Activated T-cell treated with anti-CD3 and anti-CD28 coated beads, Interleukin-2, amount 50 U/mL, for 72 hours (primary cell): Measurements from ENCODE around the gene HUWE1. TPM values are rescaled to one million over a fixed set of nuclear protein-coding genes. Genes with fewer than 3 reads are reported as not detected.
"Not testable (repeated sequence)": the region's sequence is repeated elsewhere in the genome, so short reads cannot be mapped to it uniquely, and the experiment has no call there.

Source experiments
- ATAC-seq, 2 donors: fragments of 150-1000 bp; cut with Tn5 transposase; replicated peaks in 1 of 2; 2 replicates each; pipeline ENCODE4 v1.10.0; 2021; ENCODE audit warnings: moderate library complexity in 2 of 2, mild to moderate bottlenecking in 1 of 2
- DNase-seq, 2 donors: peaks; one replicate each; pipeline ENCODE4 v3.0.0; 2021 to 2022; ENCODE audit warnings: mixed read lengths in 1 of 2
- H3K27ac Mint-ChIP-seq: one replicate; pipeline ENCODE4 v1.8.0; 2022; ENCODE audit warnings: mild to moderate bottlenecking, moderate library complexity, mixed read lengths
- H3K27me3 Mint-ChIP-seq: one replicate; pipeline ENCODE4 v1.8.0; 2022; ENCODE audit warnings: low read depth, mixed read lengths
- H3K36me3 Mint-ChIP-seq, 2 donors: one replicate each; pipeline ENCODE4 v1.8.0; 2022; ENCODE audit warnings: mixed read lengths in 2 of 2, mild to moderate bottlenecking in 1 of 2; ENCODE audit not compliant: insufficient read depth in 2 of 2
- H3K4me1 Mint-ChIP-seq: one replicate; pipeline ENCODE4 v1.8.0; 2022; ENCODE audit warnings: low read depth, mixed read lengths
- H3K4me3 Mint-ChIP-seq, 2 donors: one replicate each; pipeline ENCODE4 v1.8.0; 2022; ENCODE audit warnings: mild to moderate bottlenecking in 2 of 2, mixed read lengths in 2 of 2, moderate library complexity in 2 of 2
- H3K9me3 Mint-ChIP-seq, 2 donors: one replicate each; pipeline ENCODE4 v1.8.0; 2022; ENCODE audit warnings: mixed read lengths in 2 of 2
- total RNA-seq, 2 donors: library from RNA; stranded (reverse); gene quantifications; one replicate each; pipeline ENCODE4 v1.2.3, GENCODE V29; 2022

Gene HUWE1
- total RNA-seq: 100 to 1,000 TPM; 608 to 684 TPM

- Mint-ChIP-seq H3K4me1 (peaks cover 25% of the 10 kb centered on the region), H3K27ac (peak within 1 kb of the TSS; percentile 98), H3K36me3 (peaks cover 24 to 35% of the 10 kb centered on the region in 2 donors), H3K4me3 (peak within 1 kb of the TSS; percentile 81 to 99), H3K27me3 (peaks cover 20% of the 10 kb centered on the region), H3K9me3 (no peaks in the 10 kb centered on the region)
- ATAC-seq: peak; percentile 49 to 53
- peak; percentile 87 to 88 for DNase-seq
These were observed at the start of gene HUWE1 for GRCh38 chrX:53686151-53686885. Gene HUWE1 (minus strand): TSS chrX:53686719. CDS start chrX:53654107, 32,612 bp downstream.

GRCh38 chrX:53732797-53733196, 46.3 kb upstream of the HUWE1 start:
- H3K36me3 Mint-ChIP-seq: peaks cover 12 to 15% of the 10 kb centered on the region in 2 donors
- H3K27ac Mint-ChIP-seq: peak overlapping the region; percentile 96
- peak; percentile 47 to 65 for DNase-seq
- peaks cover 83% of the 10 kb centered on the region for H3K4me1 Mint-ChIP-seq
- peak; percentile 91 to 93 for ATAC-seq
- H3K4me3 Mint-ChIP-seq: peak overlapping the region; percentile 76 to 78
- peaks cover 0 to 2% of the 10 kb centered on the region in 2 donors for H3K9me3 Mint-ChIP-seq
- H3K27me3 Mint-ChIP-seq: peaks cover 17% of the 10 kb centered on the region

GRCh38 chrX:53729751-53730150, 43.2 kb upstream of the HUWE1 start:
- Mint-ChIP-seq H3K4me3 (no peak overlapping the region), H3K27me3 (no peaks in the 10 kb centered on the region), H3K9me3 (peaks cover 0 to 2% of the 10 kb centered on the region in 2 donors), H3K27ac (peak overlapping the region; percentile 93), H3K36me3 (peaks cover 0 to 6% of the 10 kb centered on the region in 2 donors), H3K4me1 (peaks cover 73% of the 10 kb centered on the region)
- ATAC-seq: no peak
- no peak for DNase-seq

GRCh38 chrX:53728506-53728905, 42.0 kb upstream of the HUWE1 start:
- peaks cover 0 to 2% of the 10 kb centered on the region in 2 donors for H3K9me3 Mint-ChIP-seq
- peak overlapping the region in 1 of 2 donors; percentile 31 for H3K4me3 Mint-ChIP-seq
- DNase-seq: no peak
- H3K4me1 Mint-ChIP-seq: peaks cover 64% of the 10 kb centered on the region
- peak overlapping the region; percentile 77 for H3K27ac Mint-ChIP-seq
- H3K36me3 Mint-ChIP-seq: peaks cover 4 to 16% of the 10 kb centered on the region in 2 donors
- ATAC-seq: no peak
- H3K27me3 Mint-ChIP-seq: peaks cover 5% of the 10 kb centered on the region

GRCh38 chrX:53724872-53725271, 38.4 kb upstream of the HUWE1 start:
- Mint-ChIP-seq H3K9me3 (peaks cover 0 to 2% of the 10 kb centered on the region in 2 donors), H3K36me3 (peaks cover 5 to 17% of the 10 kb centered on the region in 2 donors), H3K27ac (no peak overlapping the region), H3K4me3 (peak overlapping the region in 1 of 2 donors; percentile 18), H3K4me1 (peaks cover 42% of the 10 kb centered on the region), H3K27me3 (peaks cover 7% of the 10 kb centered on the region)
- DNase-seq (no peak), ATAC-seq (no peak)

- H3K27me3 Mint-ChIP-seq: peaks cover 7% of the 10 kb centered on the region
- peak overlapping the region; percentile 69 for H3K27ac Mint-ChIP-seq
- H3K4me3 Mint-ChIP-seq: peak overlapping the region in 1 of 2 donors; percentile 37
- H3K4me1 Mint-ChIP-seq: peaks cover 43% of the 10 kb centered on the region
- ATAC-seq: no peak
- H3K36me3 Mint-ChIP-seq: peaks cover 6 to 17% of the 10 kb centered on the region in 2 donors
- no peak for DNase-seq
- peaks cover 0 to 2% of the 10 kb centered on the region in 2 donors for H3K9me3 Mint-ChIP-seq
These were observed 36.9 kb upstream of the HUWE1 start for GRCh38 chrX:53723381-53723780.

GRCh38 chrX:53721610-53722009, 35.1 kb upstream of the HUWE1 start:
- not testable (repeated sequence) for H3K27ac Mint-ChIP-seq, ATAC-seq, H3K27me3 Mint-ChIP-seq, DNase-seq, H3K9me3 Mint-ChIP-seq
- Mint-ChIP-seq H3K4me1 (peaks cover 48% of the 10 kb centered on the region), H3K36me3 (peaks cover 8 to 17% of the 10 kb centered on the region in 2 donors), H3K4me3 (peak overlapping the region in 1 of 2 donors; percentile 56)

GRCh38 chrX:53719666-53720065, 33.1 kb upstream of the HUWE1 start:
- peaks cover 9 to 12% of the 10 kb centered on the region in 2 donors for H3K36me3 Mint-ChIP-seq
- H3K27ac Mint-ChIP-seq: peak overlapping the region; percentile 52
- not testable (repeated sequence) for H3K27me3 Mint-ChIP-seq, H3K9me3 Mint-ChIP-seq, ATAC-seq
- peak overlapping the region; percentile 68 to 81 for H3K4me3 Mint-ChIP-seq
- H3K4me1 Mint-ChIP-seq: peaks cover 59% of the 10 kb centered on the region
- DNase-seq: peak in 1 of 2 donors; percentile 15

GRCh38 chrX:53718073-53718472, 31.6 kb upstream of the HUWE1 start:
- Mint-ChIP-seq H3K27me3 (no peaks in the 10 kb centered on the region), H3K27ac (peak overlapping the region; percentile 100), H3K9me3 (no peaks in the 10 kb centered on the region), H3K4me1 (peaks cover 69% of the 10 kb centered on the region), H3K36me3 (peaks cover 9% of the 10 kb centered on the region in 2 donors), H3K4me3 (peak overlapping the region; percentile 68 to 98)
- no peak for ATAC-seq
- no peak for DNase-seq

- DNase-seq: peak; percentile 12 to 35
- H3K4me3 Mint-ChIP-seq: peak overlapping the region; percentile 82 to 96
- peak; percentile 33 to 39 for ATAC-seq
- H3K27ac Mint-ChIP-seq: peak overlapping the region; percentile 96
- H3K27me3 Mint-ChIP-seq: no peaks in the 10 kb centered on the region
- peaks cover 69% of the 10 kb centered on the region for H3K4me1 Mint-ChIP-seq
- H3K9me3 Mint-ChIP-seq: no peaks in the 10 kb centered on the region
- peaks cover 9 to 10% of the 10 kb centered on the region in 2 donors for H3K36me3 Mint-ChIP-seq
These were observed 30.7 kb upstream of the HUWE1 start for GRCh38 chrX:53717205-53717604.

- DNase-seq (peak; percentile 57 to 71), ATAC-seq (peak; percentile 27 to 41)
- no peaks in the 10 kb centered on the region for H3K27me3 Mint-ChIP-seq
- H3K9me3 Mint-ChIP-seq: no peaks in the 10 kb centered on the region
- peak overlapping the region; percentile 82 to 96 for H3K4me3 Mint-ChIP-seq
- H3K36me3 Mint-ChIP-seq: peaks cover 9 to 10% of the 10 kb centered on the region in 2 donors
- H3K27ac Mint-ChIP-seq: peak overlapping the region; percentile 96
- peaks cover 69% of the 10 kb centered on the region for H3K4me1 Mint-ChIP-seq
These were observed 30.0 kb upstream of the HUWE1 start for GRCh38 chrX:53716328-53717088.

GRCh38 chrX:53715346-53715924, 28.9 kb upstream of the HUWE1 start:
- Mint-ChIP-seq H3K4me3 (peak overlapping the region; percentile 82 to 96), H3K9me3 (no peaks in the 10 kb centered on the region), H3K4me1 (peaks cover 71% of the 10 kb centered on the region), H3K27me3 (no peaks in the 10 kb centered on the region), H3K27ac (peak overlapping the region; percentile 96), H3K36me3 (peaks cover 11 to 14% of the 10 kb centered on the region in 2 donors)
- DNase-seq: peak in 1 of 2 donors; percentile 14
- peak; percentile 27 to 48 for ATAC-seq
